Neutrophil (primary cell): ENCODE data around the gene WAC.
A peak's percentile ranks its signal among the peaks of the same experiment; 100 is the strongest.

Source experiments
- H3K27ac ChIP-seq: fragments of 200-600 bp; sonication (generic); 2 replicates; pipeline ENCODE4 v1.5.1; 2016; ENCODE audit warnings: mild to moderate bottlenecking, moderate library complexity
- H3K27me3 ChIP-seq: fragments of 200-600 bp; sonication (generic); 2 replicates; pipeline ENCODE4 v1.6.0; 2016; ENCODE audit warnings: mild to moderate bottlenecking
- H3K36me3 ChIP-seq: fragments of 200-600 bp; sonication (generic); 2 replicates; pipeline ENCODE4 v1.5.1; 2017
- H3K4me1 ChIP-seq, 2 experiments: fragments of 200-600 bp in 1 of 2; sonication (generic) in 1 of 2; 1 replicate in 1 of 2; 2 replicates in 1 of 2; pipeline versions ENCODE4 v1.5.1 to v1.6.1; 2013 to 2016; ENCODE audit warnings: low read depth in 1 of 2, low read length in 1 of 2, mild to moderate bottlenecking in 1 of 2, moderate library complexity in 1 of 2; ENCODE audit not compliant: control insufficient read depth in 1 of 2, insufficient read depth in 1 of 2
- H3K4me3 ChIP-seq, 2 experiments: fragments of 200-600 bp in 1 of 2; sonication (generic) in 1 of 2; 1 replicate in 1 of 2; 2 replicates in 1 of 2; pipeline ENCODE4 v1.5.1; 2013 to 2016; ENCODE audit warnings: low read depth in 1 of 2, low read length in 1 of 2, mild to moderate bottlenecking in 1 of 2, moderate library complexity in 1 of 2
- H3K9me3 ChIP-seq: fragments of 200-600 bp; sonication (generic); 2 replicates; pipeline ENCODE4 v1.5.1; 2016
- CTCF ChIP-seq: fragments of 200-600 bp; sonication (generic); IDR thresholded peaks from 2 replicates; pipeline ENCODE4 v1.5.1; 2016; ENCODE audit warnings: antibody characterized with exemption

WAC gene

DNA sequence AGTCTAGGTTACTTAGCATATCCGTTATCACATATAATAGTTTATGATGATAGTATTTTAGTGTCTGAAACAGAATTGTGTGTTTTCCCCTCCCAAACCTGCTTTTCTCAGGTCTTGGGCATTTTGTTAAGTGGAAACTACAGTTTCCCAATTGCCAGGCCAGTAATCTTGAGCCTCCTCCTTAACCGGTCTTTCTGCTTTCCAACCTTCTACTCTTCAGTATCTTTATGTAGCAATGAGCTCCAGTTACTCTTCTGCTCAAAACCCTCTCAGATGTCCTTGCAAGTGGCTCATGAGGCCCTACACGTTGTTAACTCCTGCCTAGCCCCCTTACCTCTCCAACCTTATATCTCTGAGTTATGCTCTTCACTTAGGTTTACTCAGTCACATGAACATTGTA is 22.0 kb downstream of the WAC start:
- Histone ChIP-seq H3K4me1 (peaks cover 29 to 38% of the 10 kb centered on the region in 2 experiments), H3K4me3 (no peak overlapping the region), H3K27me3 (no peaks in the 10 kb centered on the region), H3K27ac (peak overlapping the region; percentile 54), H3K9me3 (no peaks in the 10 kb centered on the region), H3K36me3 (peaks cover 37% of the 10 kb centered on the region)
- TF ChIP-seq CTCF = no peak

DNA sequence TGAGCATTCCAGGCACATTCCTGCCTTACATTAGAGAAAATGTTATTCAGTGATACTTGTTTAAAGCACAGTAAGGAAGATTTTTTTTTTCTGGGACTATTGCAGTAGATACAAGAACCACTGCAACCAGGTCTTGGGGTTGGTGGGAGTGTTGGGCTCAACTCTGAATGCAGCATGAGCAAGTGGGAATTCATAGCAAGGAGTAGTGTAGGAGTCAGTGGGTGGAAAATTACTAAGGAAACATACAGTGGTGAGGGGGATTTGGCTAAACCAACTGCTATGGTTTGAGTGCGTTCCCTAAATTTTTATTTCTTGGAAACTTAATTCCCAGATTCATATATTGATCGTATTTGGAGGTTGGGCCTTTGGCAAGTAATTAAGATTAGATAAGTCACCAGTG is 22.4 kb downstream of the WAC start:
- no peak for TF ChIP-seq CTCF
- peaks cover 35% of the 10 kb centered on the region for H3K36me3 ChIP-seq
- no peaks in the 10 kb centered on the region for H3K27me3 ChIP-seq
- H3K9me3 ChIP-seq = no peaks in the 10 kb centered on the region
- peak overlapping the region; percentile 54 for H3K27ac ChIP-seq
- no peak overlapping the region for H3K4me3 ChIP-seq
- peaks cover 33 to 42% of the 10 kb centered on the region in 2 experiments for H3K4me1 ChIP-seq

- Histone ChIP-seq H3K4me1 (peaks cover 37 to 48% of the 10 kb centered on the region in 2 experiments), H3K27ac (no peak overlapping the region), H3K27me3 (no peaks in the 10 kb centered on the region), H3K36me3 (peaks cover 30% of the 10 kb centered on the region), H3K9me3 (no peaks in the 10 kb centered on the region), H3K4me3 (no peak overlapping the region)
- TF ChIP-seq CTCF = no peak
Observed at GRCh38 chr10:28556142-28556541, 23.2 kb downstream of the WAC start.

DNA sequence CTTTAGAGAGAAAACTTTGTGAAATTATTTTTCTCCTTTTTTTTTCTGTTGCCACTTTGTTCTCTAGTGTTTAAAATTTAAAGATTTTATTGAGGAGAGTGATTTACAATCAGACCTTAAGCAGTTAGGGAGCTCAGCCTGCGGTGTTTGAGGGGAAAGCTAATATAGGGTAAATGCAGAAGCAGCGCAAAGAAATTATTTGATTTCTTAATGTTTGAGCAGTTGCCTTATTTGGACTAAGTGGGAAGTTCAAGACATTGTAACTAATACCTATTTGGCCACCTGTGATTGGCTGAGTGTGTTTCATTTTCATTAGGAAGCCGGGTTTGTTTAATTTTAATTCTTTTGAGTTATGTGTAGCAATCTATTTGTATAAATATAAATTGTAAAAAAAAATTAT is 25.3 kb downstream of the WAC start:
- H3K4me1 ChIP-seq = peaks cover 37 to 48% of the 10 kb centered on the region in 2 experiments
- H3K27ac ChIP-seq = peak overlapping the region; percentile 68
- peak overlapping the region in 1 of 2 experiments; percentile 11 for H3K4me3 ChIP-seq
- no peak for TF ChIP-seq CTCF
- peaks cover 34% of the 10 kb centered on the region for H3K36me3 ChIP-seq
- no peaks in the 10 kb centered on the region for H3K27me3 ChIP-seq
- H3K9me3 ChIP-seq = no peaks in the 10 kb centered on the region

GRCh38 chr10:28558923-28559508 is 26.1 kb downstream of the WAC start:
- Histone ChIP-seq H3K27ac (peak overlapping the region; percentile 68), H3K4me1 (peaks cover 37 to 49% of the 10 kb centered on the region in 2 experiments), H3K27me3 (no peaks in the 10 kb centered on the region), H3K4me3 (peak overlapping the region in 1 of 2 experiments; percentile 11), H3K9me3 (no peaks in the 10 kb centered on the region), H3K36me3 (peaks cover 31% of the 10 kb centered on the region)
- no peak for TF ChIP-seq CTCF
